Posterior cingulate gyrus (tissue), 11 donors: ENCODE data around the gene DBR1.

Experiments used
- DNase-seq, 10 donors: peaks; one replicate each; pipeline versions ENCODE4 v3.0.0 to v3.0.0-alpha.2; 2020 to 2021; ENCODE audit warnings: mixed read lengths in 3 of 10
- intact Hi-C: fragments of 100-400 bp; cut with DNase I; formaldehyde crosslinking; loops from one replicate; pipeline ENCODE4 v1.15.1; 2023

The DBR1 gene

GRCh38 chr3:138125548-138126221 lies 49.0 kb downstream of the DBR1 start:
- intact Hi-C loops: no loop called here
- no peak for DNase-seq

GRCh38 chr3:138124706-138125355 lies 49.9 kb downstream of the DBR1 start:
- intact Hi-C loops: no loop called here
- DNase-seq: no peak

- intact Hi-C loops: no loop called here
- no peak for DNase-seq
Observed at GRCh38 chr3:138124188-138124587, 50.5 kb downstream of the DBR1 start.

GRCh38 chr3:138119423-138119766 lies 55.3 kb downstream of the DBR1 start:
- intact Hi-C loops: loop anchor here (2.0 kb wide), 1 partner anchor 51 kb away; no protein-coding TSS in a partner anchor
- DNase-seq: no peak

- intact Hi-C loops: loop anchor here (2.0 kb wide), 1 partner anchor 50 kb away; no protein-coding TSS in a partner anchor
- DNase-seq: peak in 9 of 10 donors; percentile 39 to 95 (median 71)
Observed at GRCh38 chr3:138118612-138119422, 55.9 kb downstream of the DBR1 start.

GRCh38 chr3:138114988-138115971 lies 59.4 kb downstream of the DBR1 start, which contains the start of gene DZIP1L:
Gene DZIP1L, minus strand, starts transcription at chr3:138115608. Its CDS starts 11,637 bp downstream, at chr3:138103971.
- DNase-seq: peak; percentile 27 to 91 (median 42)
- intact Hi-C loops: no loop called here

- DNase-seq: no peak
- intact Hi-C loops: no loop called here
Observed at GRCh38 chr3:138114431-138114918, 60.2 kb downstream of the DBR1 start.

- intact Hi-C loops: no loop called here
- no peak for DNase-seq
Observed at GRCh38 chr3:138113326-138113725, 61.4 kb downstream of the DBR1 start.

GRCh38 chr3:138112362-138112761 lies 62.4 kb downstream of the DBR1 start:
- no peak for DNase-seq
- intact Hi-C loops: no loop called here
